ENCODE data around the gene RDM1. TPM values are rescaled to one million over a fixed set of nuclear protein-coding genes. Genes with fewer than 3 reads are reported as not detected.

RDM1 gene
- polyA plus RNA-seq, 2 of the 4 experiments (the other 2 are of a cell fraction): 4.3 to 4.6 TPM

DNA sequence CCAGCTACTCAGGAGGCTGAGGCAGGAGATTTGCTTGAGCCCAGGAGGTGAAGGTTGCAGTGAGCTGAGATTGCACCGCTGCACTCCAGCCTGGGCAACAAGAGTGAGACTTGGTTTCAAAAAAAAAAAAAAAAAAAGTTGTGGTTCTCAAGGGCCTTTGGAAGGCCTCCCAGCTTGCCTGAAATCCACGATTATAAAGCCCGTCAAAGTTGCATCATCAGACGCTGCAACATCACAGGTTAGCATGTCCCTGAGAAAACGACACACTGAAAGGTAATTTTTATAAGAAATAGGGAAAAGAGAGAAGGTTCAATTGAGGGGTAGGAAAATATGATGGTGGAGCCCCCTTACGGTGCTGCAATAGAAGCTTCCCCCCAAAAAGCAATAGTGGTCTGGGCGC, 17.5 kb upstream of the RDM1 start:
- CTCF ChIA-PET: interaction anchor here (0.5 to 3.4 kb wide), 21 partner anchors 9 to 610 kb away, joined by 3 to 18 read pairs (median 4); no protein-coding TSS in a partner anchor

DNA sequence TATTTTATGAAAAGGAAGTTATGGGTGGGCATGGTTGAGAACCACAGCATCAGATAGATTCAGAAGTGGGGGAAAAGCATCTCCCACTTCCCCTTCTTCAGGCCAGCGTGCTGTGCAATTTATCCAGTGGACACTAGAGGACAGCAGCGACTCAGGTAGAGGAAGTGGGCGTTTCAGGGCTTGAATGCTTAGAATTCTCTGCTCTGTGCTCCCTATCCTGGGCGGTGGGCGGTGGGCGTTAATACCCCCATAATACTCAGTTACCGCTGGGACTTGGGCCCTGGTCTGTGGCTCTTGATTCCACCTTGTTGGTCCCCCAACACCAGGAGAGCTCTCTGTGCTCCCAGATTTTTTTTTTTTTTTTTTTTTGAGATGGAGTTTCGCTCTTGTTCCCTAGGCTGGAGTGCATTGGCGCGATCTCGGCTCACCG, 16.6 kb upstream of the RDM1 start:
- POLR2A ChIA-PET: interaction anchor here (0.6 kb wide), 1 partner anchor 515 kb away, joined by 3 read pairs; no protein-coding TSS in a partner anchor
- H3K9me3 ChIP-seq: no peaks in the 10 kb centered on the region
- H3K27ac ChIP-seq: peak overlapping the region; percentile 49 to 73; a peak in 5 of 6 replicates
- H3K4me3 ChIP-seq: peak overlapping the region; percentile 42
- DNase-seq (ENCODE audit: low read depth in 1 of 2, low spot score in 1 of 2): peak; percentile 57 to 75
- H3K4me2 ChIP-seq: peak overlapping the region; percentile 66
- peak; percentile 91 to 95 for ATAC-seq
- CTCF ChIA-PET: interaction anchor here (0.6 to 3.4 kb wide), 24 partner anchors 9 to 533 kb away, joined by 3 to 18 read pairs (median 4); no protein-coding TSS in a partner anchor
- no peak for FAIRE-seq
- TF ChIP-seq GATA3 (IDR thresholded peaks at IDR 0.05; ENCODE audit: borderline replicate concordance) (no peak), RAD21 (conservative IDR thresholded peaks at IDR 0.05 in 1 of 2, IDR thresholded peaks at IDR 0.05 in 1 of 2) (peak; percentile 84 to 85), POLR2AphosphoS2 (conservative IDR thresholded peaks at IDR 0.05; ENCODE audit: low read length) (no peak), FOSB (CRISPR knock-in tag; IDR thresholded peaks at IDR 0.05) (no peak), SMC3 (IDR thresholded peaks at IDR 0.05) (peak; percentile 59), PHF8 (IDR thresholded peaks at IDR 0.05; ENCODE audit: borderline replicate concordance, low read depth) (no peak)
- TF ChIP-seq, protein P1, sequence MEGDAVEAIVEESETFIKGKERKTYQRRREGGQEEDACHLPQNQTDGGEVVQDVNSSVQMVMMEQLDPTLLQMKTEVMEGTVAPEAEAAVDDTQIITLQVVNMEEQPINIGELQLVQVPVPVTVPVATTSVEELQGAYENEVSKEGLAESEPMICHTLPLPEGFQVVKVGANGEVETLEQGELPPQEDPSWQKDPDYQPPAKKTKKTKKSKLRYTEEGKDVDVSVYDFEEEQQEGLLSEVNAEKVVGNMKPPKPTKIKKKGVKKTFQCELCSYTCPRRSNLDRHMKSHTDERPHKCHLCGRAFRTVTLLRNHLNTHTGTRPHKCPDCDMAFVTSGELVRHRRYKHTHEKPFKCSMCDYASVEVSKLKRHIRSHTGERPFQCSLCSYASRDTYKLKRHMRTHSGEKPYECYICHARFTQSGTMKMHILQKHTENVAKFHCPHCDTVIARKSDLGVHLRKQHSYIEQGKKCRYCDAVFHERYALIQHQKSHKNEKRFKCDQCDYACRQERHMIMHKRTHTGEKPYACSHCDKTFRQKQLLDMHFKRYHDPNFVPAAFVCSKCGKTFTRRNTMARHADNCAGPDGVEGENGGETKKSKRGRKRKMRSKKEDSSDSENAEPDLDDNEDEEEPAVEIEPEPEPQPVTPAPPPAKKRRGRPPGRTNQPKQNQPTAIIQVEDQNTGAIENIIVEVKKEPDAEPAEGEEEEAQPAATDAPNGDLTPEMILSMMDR (IDR thresholded peaks at IDR 0.05): peak; percentile 90
- 8% methylated on average over 12 of the region's 12 CpGs for WGBS (ENCODE audit: missing lambda C conversion rate)
- H3K4me1 ChIP-seq: 0 out of 3 replicates have a peak, but pooled peaks cover 4% of the 10 kb centered on the region

More for the DNA sequence above, 17.5 kb upstream of the RDM1 start:
- no peak for ATAC-seq
- Histone ChIP-seq H3K27ac (no peak overlapping the region), H3K4me1 (0 out of 3 replicates have a peak, but pooled peaks cover 4% of the 10 kb centered on the region), H3K4me3 (no peak overlapping the region), H3K9me3 (no peaks in the 10 kb centered on the region), H3K4me2 (no peak overlapping the region)
- DNase-seq (ENCODE audit: low read depth in 1 of 2, low spot score in 1 of 2): no peak
- 81% methylated on average over 7 of the region's 7 CpGs for WGBS (ENCODE audit: missing lambda C conversion rate)
- TF ChIP-seq FOSL2 (IDR thresholded peaks at IDR 0.05): no peak
- no peak for TF ChIP-seq FOSL2 (CRISPR knock-in tag; IDR thresholded peaks at IDR 0.05)
- TF ChIP-seq TFCP2L1 (CRISPR knock-in tag; IDR thresholded peaks at IDR 0.05): no peak
- TF ChIP-seq, protein P1 (IDR thresholded peaks at IDR 0.05): no peak
- TF ChIP-seq HOXB5 (CRISPR knock-in tag; IDR thresholded peaks at IDR 0.05): no peak
- POLR2A ChIA-PET: no interaction called here
- FAIRE-seq: no peak

DNA sequence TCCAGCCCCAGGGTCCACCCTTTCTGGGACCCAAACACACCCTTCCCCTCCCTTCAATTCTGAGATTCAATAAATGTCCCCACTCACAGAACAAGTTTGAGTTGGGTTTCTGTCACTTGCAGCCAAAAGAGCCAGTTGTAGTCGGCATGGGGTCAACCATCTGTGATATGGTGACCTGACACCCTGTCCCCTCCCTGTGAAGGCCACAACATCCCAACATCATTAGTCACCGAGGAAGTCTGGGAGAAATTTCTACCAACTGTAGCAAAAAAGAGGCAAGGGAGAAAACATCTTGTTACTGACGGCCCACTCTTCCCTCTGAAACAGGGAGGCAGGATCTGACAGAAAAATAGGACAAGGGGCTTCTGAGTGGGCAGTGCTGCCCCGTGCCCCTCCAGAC, 13.6 kb upstream of the RDM1 start:
- DNase-seq (ENCODE audit: low read depth in 1 of 2, low spot score in 1 of 2): no peak

More for the DNA sequence above, 13.6 kb upstream of the RDM1 start:
- no peak overlapping the region for H3K4me2 ChIP-seq
- H3K9me3 ChIP-seq: no peaks in the 10 kb centered on the region
- POLR2A ChIA-PET: no interaction called here
- H3K4me3 ChIP-seq: no peak overlapping the region
- CTCF ChIA-PET: interaction anchor here (1.2 to 1.9 kb wide), 2 partner anchors 205 kb away, joined by 6 to 7 read pairs; no protein-coding TSS in a partner anchor
- WGBS (ENCODE audit: missing lambda C conversion rate): 44% methylated on average over 4 of the region's 4 CpGs
- TF ChIP-seq MAZ (IDR thresholded peaks at IDR 0.05; ENCODE audit: borderline replicate concordance, low read depth, low read length) (no peak), CHD2 (IDR thresholded peaks at IDR 0.05; ENCODE audit: low read length, partially characterized antibody) (no peak), ZNF302 (CRISPR knock-in tag; IDR thresholded peaks at IDR 0.05) (no peak), SMC3 (IDR thresholded peaks at IDR 0.05) (no peak), EP300 (IDR thresholded peaks at IDR 0.05) (no peak), FOSL2 (IDR thresholded peaks at IDR 0.05) (no peak), FOSL2 (CRISPR knock-in tag; IDR thresholded peaks at IDR 0.05) (no peak), EHF (CRISPR knock-in tag; IDR thresholded peaks at IDR 0.05) (no peak), KDM5A (IDR thresholded peaks at IDR 0.05) (no peak), POLR2AphosphoS2 (conservative IDR thresholded peaks at IDR 0.05; ENCODE audit: low read length) (no peak), CHD4 (IDR thresholded peaks at IDR 0.05; ENCODE audit: borderline replicate concordance) (no peak), MAFK (IDR thresholded peaks at IDR 0.05; ENCODE audit: partially characterized antibody) (no peak), CBX2 (IDR thresholded peaks at IDR 0.05; ENCODE audit: borderline replicate concordance, low read depth) (no peak), HEYL (CRISPR knock-in tag; IDR thresholded peaks at IDR 0.05) (no peak)
- TF ChIP-seq, protein P2, sequence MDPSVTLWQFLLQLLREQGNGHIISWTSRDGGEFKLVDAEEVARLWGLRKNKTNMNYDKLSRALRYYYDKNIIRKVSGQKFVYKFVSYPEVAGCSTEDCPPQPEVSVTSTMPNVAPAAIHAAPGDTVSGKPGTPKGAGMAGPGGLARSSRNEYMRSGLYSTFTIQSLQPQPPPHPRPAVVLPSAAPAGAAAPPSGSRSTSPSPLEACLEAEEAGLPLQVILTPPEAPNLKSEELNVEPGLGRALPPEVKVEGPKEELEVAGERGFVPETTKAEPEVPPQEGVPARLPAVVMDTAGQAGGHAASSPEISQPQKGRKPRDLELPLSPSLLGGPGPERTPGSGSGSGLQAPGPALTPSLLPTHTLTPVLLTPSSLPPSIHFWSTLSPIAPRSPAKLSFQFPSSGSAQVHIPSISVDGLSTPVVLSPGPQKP (IDR thresholded peaks at IDR 0.05; ENCODE audit: low read depth, low read length): no peak
- TF ChIP-seq, protein P3, sequence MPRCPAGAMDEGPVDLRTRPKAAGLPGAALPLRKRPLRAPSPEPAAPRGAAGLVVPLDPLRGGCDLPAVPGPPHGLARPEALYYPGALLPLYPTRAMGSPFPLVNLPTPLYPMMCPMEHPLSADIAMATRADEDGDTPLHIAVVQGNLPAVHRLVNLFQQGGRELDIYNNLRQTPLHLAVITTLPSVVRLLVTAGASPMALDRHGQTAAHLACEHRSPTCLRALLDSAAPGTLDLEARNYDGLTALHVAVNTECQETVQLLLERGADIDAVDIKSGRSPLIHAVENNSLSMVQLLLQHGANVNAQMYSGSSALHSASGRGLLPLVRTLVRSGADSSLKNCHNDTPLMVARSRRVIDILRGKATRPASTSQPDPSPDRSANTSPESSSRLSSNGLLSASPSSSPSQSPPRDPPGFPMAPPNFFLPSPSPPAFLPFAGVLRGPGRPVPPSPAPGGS (IDR thresholded peaks at IDR 0.05): no peak
- H3K4me1 ChIP-seq: 0 out of 3 replicates have a peak, but pooled peaks cover 4% of the 10 kb centered on the region
- ATAC-seq: no peak
- H3K27ac ChIP-seq: no peak overlapping the region
- FAIRE-seq: no peak

All from A549 (cell line).